Measurements from ENCODE around the gene ZNF521.

Gene ZNF521

DNA sequence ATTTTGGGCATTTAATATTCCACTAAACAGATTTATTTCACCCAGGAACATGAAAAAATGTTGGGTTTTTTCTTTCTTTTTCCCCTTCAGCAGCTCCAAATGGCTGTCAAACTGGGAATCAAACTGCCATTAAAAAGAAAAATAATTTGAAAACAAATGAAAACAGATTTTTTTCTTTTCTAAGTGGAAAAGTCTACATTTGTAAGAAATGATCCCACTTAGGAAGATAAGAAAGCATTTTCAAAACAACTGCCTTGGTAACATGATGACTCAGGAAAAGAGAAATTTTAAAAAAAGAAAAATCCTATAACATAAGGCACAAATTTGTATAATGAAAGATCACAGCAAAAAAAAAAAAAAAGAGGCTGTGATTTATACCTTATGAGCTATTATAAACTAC lies 20.0 kb downstream of the ZNF521 start:
- Histone ChIP-seq H3K9ac (ENCODE audit: low read depth, low read length) (no peak overlapping the region), H3K27me3 (ENCODE audit: control insufficient read depth, insufficient read depth, low read length) (no peaks in the 10 kb centered on the region), H3K4me3 (ENCODE audit: low read depth, low read length) (no peak overlapping the region), H3K4me1 (ENCODE audit: control insufficient read depth, insufficient read depth, low read length) (no peaks in the 10 kb centered on the region), H3K36me3 (ENCODE audit: control insufficient read depth, insufficient read depth, low read length) (no peaks in the 10 kb centered on the region), H3K9me3 (ENCODE audit: control insufficient read depth, insufficient read depth, low read length) (no peaks in the 10 kb centered on the region)

DNA sequence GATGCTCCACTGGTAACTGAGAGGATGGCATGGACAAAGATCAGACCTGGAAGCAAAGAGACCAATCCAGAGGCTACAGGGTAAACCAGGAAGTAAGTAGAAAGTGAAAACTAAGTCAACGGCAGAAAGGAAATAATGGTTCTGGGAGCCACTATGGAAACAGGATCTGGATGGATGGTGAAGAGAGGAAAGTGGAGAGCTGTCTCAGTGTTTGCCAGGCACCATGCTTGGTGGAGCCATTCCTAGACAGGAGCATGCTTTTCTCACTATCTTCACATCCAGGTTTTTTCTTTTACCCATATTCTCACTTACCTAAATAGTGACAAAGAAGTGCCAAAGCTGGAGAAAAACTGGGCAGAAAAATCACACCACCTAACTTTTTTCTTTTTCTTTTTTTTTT lies 22.2 kb downstream of the ZNF521 start:
- H3K9me3 ChIP-seq (ENCODE audit: control insufficient read depth, insufficient read depth, low read length), result no peaks in the 10 kb centered on the region
- no peaks in the 10 kb centered on the region for H3K4me1 ChIP-seq (ENCODE audit: control insufficient read depth, insufficient read depth, low read length)
- no peaks in the 10 kb centered on the region for H3K27me3 ChIP-seq (ENCODE audit: control insufficient read depth, insufficient read depth, low read length)
- no peak overlapping the region for H3K9ac ChIP-seq (ENCODE audit: low read depth, low read length)
- H3K4me3 ChIP-seq (ENCODE audit: low read depth, low read length), result no peak overlapping the region
- no peaks in the 10 kb centered on the region for H3K36me3 ChIP-seq (ENCODE audit: control insufficient read depth, insufficient read depth, low read length)

GRCh38 chr18:25327584-25327983 lies 24.4 kb downstream of the ZNF521 start:
- Histone ChIP-seq H3K4me3 (ENCODE audit: low read depth, low read length) (no peak overlapping the region), H3K27me3 (ENCODE audit: control insufficient read depth, insufficient read depth, low read length) (no peaks in the 10 kb centered on the region), H3K4me1 (ENCODE audit: control insufficient read depth, insufficient read depth, low read length) (no peaks in the 10 kb centered on the region), H3K36me3 (ENCODE audit: control insufficient read depth, insufficient read depth, low read length) (no peaks in the 10 kb centered on the region), H3K9me3 (ENCODE audit: control insufficient read depth, insufficient read depth, low read length) (no peaks in the 10 kb centered on the region), H3K9ac (ENCODE audit: low read depth, low read length) (no peak overlapping the region)

DNA sequence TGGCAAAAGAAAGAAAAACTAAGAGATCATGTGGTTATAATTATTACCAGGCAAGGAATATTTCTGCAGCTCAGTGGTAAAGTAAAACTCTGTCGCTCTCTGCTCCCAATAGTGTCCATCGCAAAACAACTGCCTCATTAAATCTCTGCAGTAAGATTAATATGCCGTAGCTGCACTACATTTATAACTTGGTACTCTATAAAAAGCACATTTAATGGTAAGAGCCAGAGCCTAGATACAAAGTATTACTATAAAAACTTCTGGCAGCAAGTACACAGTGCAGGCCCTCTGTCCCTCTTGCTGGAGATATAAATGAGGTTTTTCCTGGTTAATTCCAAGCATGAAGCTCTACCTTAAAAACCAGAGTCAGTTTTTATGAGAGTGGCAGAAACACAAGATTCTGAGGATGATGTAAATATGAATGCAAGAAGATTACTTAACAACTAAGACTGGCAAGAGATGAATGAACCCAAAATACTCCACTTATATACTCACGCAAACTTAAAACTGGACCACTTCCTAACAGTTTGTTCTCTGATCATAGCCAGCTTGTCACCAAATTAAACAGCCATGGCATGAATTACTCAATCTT lies 25.5 kb downstream of the ZNF521 start:
- Histone ChIP-seq H3K4me1 (ENCODE audit: control insufficient read depth, insufficient read depth, low read length) (no peaks in the 10 kb centered on the region), H3K27me3 (ENCODE audit: control insufficient read depth, insufficient read depth, low read length) (no peaks in the 10 kb centered on the region), H3K9me3 (ENCODE audit: control insufficient read depth, insufficient read depth, low read length) (no peaks in the 10 kb centered on the region), H3K9ac (ENCODE audit: low read depth, low read length) (no peak overlapping the region), H3K36me3 (ENCODE audit: control insufficient read depth, insufficient read depth, low read length) (no peaks in the 10 kb centered on the region), H3K4me3 (ENCODE audit: low read depth, low read length) (no peak overlapping the region)

- H3K9ac ChIP-seq (ENCODE audit: low read depth, low read length), result no peak overlapping the region
- no peak overlapping the region for H3K4me3 ChIP-seq (ENCODE audit: low read depth, low read length)
- H3K4me1 ChIP-seq (ENCODE audit: control insufficient read depth, insufficient read depth, low read length), result no peaks in the 10 kb centered on the region
- no peaks in the 10 kb centered on the region for H3K27me3 ChIP-seq (ENCODE audit: control insufficient read depth, insufficient read depth, low read length)
- H3K9me3 ChIP-seq (ENCODE audit: control insufficient read depth, insufficient read depth, low read length), result no peaks in the 10 kb centered on the region
- H3K36me3 ChIP-seq (ENCODE audit: control insufficient read depth, insufficient read depth, low read length), result no peaks in the 10 kb centered on the region
Measured at GRCh38 chr18:25322806-25323205, 29.2 kb downstream of the ZNF521 start.

DNA sequence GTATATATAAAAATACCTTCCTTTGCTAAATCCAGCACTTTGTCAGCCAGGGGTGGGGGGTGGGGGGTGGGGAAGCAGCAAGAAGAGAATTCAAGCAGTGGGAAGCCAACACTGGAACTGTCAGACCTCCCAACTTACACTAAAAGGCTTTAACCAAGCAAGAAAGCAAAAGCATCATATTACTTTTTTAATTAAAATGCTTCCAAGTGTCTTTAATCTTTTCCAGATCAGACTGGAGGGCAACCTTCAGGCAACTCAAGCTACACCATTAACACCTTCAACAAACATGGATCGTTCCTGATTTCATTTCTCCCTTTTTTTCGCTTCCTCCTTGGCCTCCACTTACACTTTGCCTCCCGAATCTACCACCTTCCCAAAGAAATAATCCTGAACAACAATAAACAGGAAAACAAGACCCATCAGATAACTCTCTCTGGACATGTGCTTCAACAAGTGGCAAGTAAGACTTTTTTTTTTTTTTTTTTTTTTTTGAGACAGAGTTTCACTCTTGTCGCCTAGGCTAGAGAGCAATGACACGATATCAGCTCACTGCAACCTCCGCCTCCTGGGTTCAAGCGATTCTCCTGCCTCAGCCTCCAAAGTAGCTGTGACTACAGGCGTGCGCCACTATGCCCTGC lies 35.5 kb downstream of the ZNF521 start:
- H3K36me3 ChIP-seq (ENCODE audit: control insufficient read depth, insufficient read depth, low read length), result no peaks in the 10 kb centered on the region
- no peaks in the 10 kb centered on the region for H3K27me3 ChIP-seq (ENCODE audit: control insufficient read depth, insufficient read depth, low read length)
- peaks cover 2% of the 10 kb centered on the region for H3K4me1 ChIP-seq (ENCODE audit: control insufficient read depth, insufficient read depth, low read length)
- H3K4me3 ChIP-seq (ENCODE audit: low read depth, low read length), result no peak overlapping the region
- H3K9ac ChIP-seq (ENCODE audit: low read depth, low read length), result no peak overlapping the region
- no peaks in the 10 kb centered on the region for H3K9me3 ChIP-seq (ENCODE audit: control insufficient read depth, insufficient read depth, low read length)

GRCh38 chr18:25314838-25315190 lies 37.2 kb downstream of the ZNF521 start:
- Histone ChIP-seq H3K9me3 (ENCODE audit: control insufficient read depth, insufficient read depth, low read length) (no peaks in the 10 kb centered on the region), H3K36me3 (ENCODE audit: control insufficient read depth, insufficient read depth, low read length) (no peaks in the 10 kb centered on the region), H3K4me1 (ENCODE audit: control insufficient read depth, insufficient read depth, low read length) (peaks cover 2% of the 10 kb centered on the region), H3K4me3 (ENCODE audit: low read depth, low read length) (no peak overlapping the region), H3K9ac (ENCODE audit: low read depth, low read length) (no peak overlapping the region), H3K27me3 (ENCODE audit: control insufficient read depth, insufficient read depth, low read length) (no peaks in the 10 kb centered on the region)

GRCh38 chr18:25314151-25314837 lies 37.7 kb downstream of the ZNF521 start:
- H3K4me1 ChIP-seq (ENCODE audit: control insufficient read depth, insufficient read depth, low read length), result peaks cover 2% of the 10 kb centered on the region
- no peak overlapping the region for H3K9ac ChIP-seq (ENCODE audit: low read depth, low read length)
- no peaks in the 10 kb centered on the region for H3K27me3 ChIP-seq (ENCODE audit: control insufficient read depth, insufficient read depth, low read length)
- no peaks in the 10 kb centered on the region for H3K9me3 ChIP-seq (ENCODE audit: control insufficient read depth, insufficient read depth, low read length)
- no peak overlapping the region for H3K4me3 ChIP-seq (ENCODE audit: low read depth, low read length)
- no peaks in the 10 kb centered on the region for H3K36me3 ChIP-seq (ENCODE audit: control insufficient read depth, insufficient read depth, low read length)

DNA sequence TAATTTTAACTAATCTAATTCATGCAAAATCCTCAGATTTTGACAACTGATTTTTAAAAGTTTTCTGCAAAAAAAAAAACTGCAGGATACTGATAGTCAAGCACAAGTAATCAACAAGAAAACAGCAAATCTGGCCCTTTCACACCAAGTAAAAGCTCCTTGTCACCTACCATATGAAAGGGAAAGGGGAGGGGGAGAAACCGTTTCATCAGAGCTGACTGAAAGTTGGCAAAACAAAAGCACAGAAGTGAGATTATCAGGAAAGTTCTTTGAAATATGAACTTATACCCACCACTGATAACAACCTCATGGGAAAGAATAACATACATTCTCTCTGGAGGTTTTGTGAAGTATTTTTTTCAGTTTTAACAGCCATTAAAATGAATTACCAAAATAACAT lies 38.7 kb downstream of the ZNF521 start:
- H3K27me3 ChIP-seq (ENCODE audit: control insufficient read depth, insufficient read depth, low read length), result no peaks in the 10 kb centered on the region
- H3K36me3 ChIP-seq (ENCODE audit: control insufficient read depth, insufficient read depth, low read length), result no peaks in the 10 kb centered on the region
- H3K4me1 ChIP-seq (ENCODE audit: control insufficient read depth, insufficient read depth, low read length), result peaks cover 2% of the 10 kb centered on the region
- H3K9me3 ChIP-seq (ENCODE audit: control insufficient read depth, insufficient read depth, low read length), result no peaks in the 10 kb centered on the region
- H3K9ac ChIP-seq (ENCODE audit: low read depth, low read length), result no peak overlapping the region
- H3K4me3 ChIP-seq (ENCODE audit: low read depth, low read length), result no peak overlapping the region

- Histone ChIP-seq H3K4me1 (ENCODE audit: control insufficient read depth, insufficient read depth, low read length) (no peaks in the 10 kb centered on the region), H3K27me3 (ENCODE audit: control insufficient read depth, insufficient read depth, low read length) (no peaks in the 10 kb centered on the region), H3K9me3 (ENCODE audit: control insufficient read depth, insufficient read depth, low read length) (no peaks in the 10 kb centered on the region), H3K4me3 (ENCODE audit: low read depth, low read length) (no peak overlapping the region), H3K36me3 (ENCODE audit: control insufficient read depth, insufficient read depth, low read length) (no peaks in the 10 kb centered on the region), H3K9ac (ENCODE audit: low read depth, low read length) (no peak overlapping the region)
Measured at GRCh38 chr18:25310045-25310444, 41.9 kb downstream of the ZNF521 start.

DNA sequence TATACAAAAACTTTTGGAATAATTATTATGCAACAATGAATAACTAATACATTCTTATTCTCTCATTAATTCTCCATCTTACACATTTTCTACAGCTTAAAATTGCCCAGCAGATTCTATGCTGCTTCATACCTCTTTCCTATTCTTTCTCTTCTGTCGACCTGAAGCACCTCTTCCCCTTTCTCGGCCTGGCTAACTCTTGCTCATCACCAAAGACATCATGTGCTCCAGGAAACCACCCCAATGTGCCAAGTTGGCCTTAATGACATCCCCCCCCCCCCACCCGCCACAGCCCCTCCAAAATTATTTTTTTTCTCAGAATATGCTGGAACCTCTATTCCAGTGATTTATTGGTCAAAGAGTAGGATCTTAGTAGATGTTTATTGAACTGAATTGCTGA lies 43.6 kb downstream of the ZNF521 start:
- H3K4me1 ChIP-seq (ENCODE audit: control insufficient read depth, insufficient read depth, low read length), result no peaks in the 10 kb centered on the region
- no peaks in the 10 kb centered on the region for H3K9me3 ChIP-seq (ENCODE audit: control insufficient read depth, insufficient read depth, low read length)
- H3K27me3 ChIP-seq (ENCODE audit: control insufficient read depth, insufficient read depth, low read length), result no peaks in the 10 kb centered on the region
- H3K9ac ChIP-seq (ENCODE audit: low read depth, low read length), result no peak overlapping the region
- H3K36me3 ChIP-seq (ENCODE audit: control insufficient read depth, insufficient read depth, low read length), result no peaks in the 10 kb centered on the region
- no peak overlapping the region for H3K4me3 ChIP-seq (ENCODE audit: low read depth, low read length)

DNA sequence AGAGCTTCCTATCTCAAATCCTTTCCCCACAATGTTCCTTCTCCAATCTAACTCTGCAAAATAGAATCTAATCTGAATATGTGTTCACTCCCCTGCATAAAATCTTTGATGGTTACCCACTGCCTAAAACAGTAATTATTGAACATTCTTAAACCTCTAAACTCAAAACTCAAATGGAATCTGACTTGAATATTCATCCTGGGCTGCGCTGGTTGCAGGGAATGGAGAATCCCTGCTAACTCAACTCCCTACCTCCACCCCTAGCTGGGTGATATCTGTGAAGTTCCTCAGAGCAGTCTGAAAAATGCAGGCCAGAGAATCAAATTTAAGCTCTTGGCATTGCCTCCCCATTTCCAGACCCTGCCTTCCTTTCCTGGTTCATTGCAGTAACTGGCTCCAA lies 44.8 kb downstream of the ZNF521 start:
- Histone ChIP-seq H3K9me3 (ENCODE audit: control insufficient read depth, insufficient read depth, low read length) (no peaks in the 10 kb centered on the region), H3K9ac (ENCODE audit: low read depth, low read length) (no peak overlapping the region), H3K4me1 (ENCODE audit: control insufficient read depth, insufficient read depth, low read length) (no peaks in the 10 kb centered on the region), H3K4me3 (ENCODE audit: low read depth, low read length) (no peak overlapping the region), H3K27me3 (ENCODE audit: control insufficient read depth, insufficient read depth, low read length) (no peaks in the 10 kb centered on the region), H3K36me3 (ENCODE audit: control insufficient read depth, insufficient read depth, low read length) (no peaks in the 10 kb centered on the region)
